Neural cell (in vitro differentiated cells): Measurements from ENCODE around the gene MXRA5.

Experiments
- CTCF ChIP-seq: fragments of 450-650 bp; IDR thresholded peaks from 2 replicates; pipeline ENCODE4 v1.5.1; 2014; ENCODE audit warnings: antibody characterized with exemption, mild to moderate bottlenecking, moderate library complexity; ENCODE audit not compliant: poor library complexity, severe bottlenecking
- EZH2 ChIP-seq: fragments of 200-600, 300-800 bp; shearing (Covaris generic), sonication (generic); IDR thresholded peaks from 2 replicates; pipeline ENCODE4 v1.6.1; 2014; ENCODE audit warnings: antibody characterized with exemption, low read length, borderline replicate concordance, mild to moderate bottlenecking; ENCODE audit not compliant: insufficient read depth, poor library complexity, severe bottlenecking
- REST ChIP-seq: IDR thresholded peaks from 2 replicates; pipeline ENCODE4 v1.6.1; 2012; ENCODE audit warnings: borderline replicate concordance
- SMC3 ChIP-seq: fragments of 450-650 bp; conservative IDR thresholded peaks from 2 replicates; pipeline ENCODE4 v1.6.1; 2014; ENCODE audit warnings: antibody characterized with exemption, mild to moderate bottlenecking, moderate library complexity; ENCODE audit not compliant: poor library complexity

- no peak for TF ChIP-seq EZH2
- no peak for TF ChIP-seq REST
- TF ChIP-seq CTCF = no peak
- no peak for TF ChIP-seq SMC3
Observed at GRCh38 chrX:3371163-3371562, 24.7 kb upstream of the MXRA5 start.
